ENCODE measurements around the gene FAM187B.
"Not testable (repeated sequence)": the region's sequence is repeated elsewhere in the genome, so short reads cannot be mapped to it uniquely, and the experiment has no call there.

Gene FAM187B

GRCh38 chr19:35213663-35214632 is 14.6 kb downstream of the FAM187B start:
- peak; percentile 41 to 75 for DNase-seq (ENCODE audit: extremely low read depth in 1 of 2, low read depth in 1 of 2)

GRCh38 chr19:35212241-35212640 is 16.3 kb downstream of the FAM187B start:
- no peak for DNase-seq (ENCODE audit: extremely low read depth in 1 of 2, low read depth in 1 of 2)

GRCh38 chr19:35211545-35212230 is 16.9 kb downstream of the FAM187B start:
- DNase-seq (ENCODE audit: extremely low read depth in 1 of 2, low read depth in 1 of 2) = peak; percentile 38 to 47

- DNase-seq (ENCODE audit: extremely low read depth in 1 of 2, low read depth in 1 of 2) = no peak
Observed at GRCh38 chr19:35209646-35210045, 18.9 kb downstream of the FAM187B start.

GRCh38 chr19:35208121-35208520 is 20.4 kb downstream of the FAM187B start:
- no peak for DNase-seq (ENCODE audit: extremely low read depth in 1 of 2, low read depth in 1 of 2)

- no peak for DNase-seq (ENCODE audit: extremely low read depth in 1 of 2, low read depth in 1 of 2)
Observed at GRCh38 chr19:35207391-35207871, 21.1 kb downstream of the FAM187B start.

GRCh38 chr19:35206855-35207254 is 21.7 kb downstream of the FAM187B start:
- DNase-seq (ENCODE audit: extremely low read depth in 1 of 2, low read depth in 1 of 2) = no peak

GRCh38 chr19:35206379-35206778 is 22.2 kb downstream of the FAM187B start:
- DNase-seq (ENCODE audit: extremely low read depth in 1 of 2, low read depth in 1 of 2) = no peak

- no peak for DNase-seq (ENCODE audit: extremely low read depth in 1 of 2, low read depth in 1 of 2)
Observed at GRCh38 chr19:35205733-35206323, 22.7 kb downstream of the FAM187B start.

GRCh38 chr19:35204799-35205732 is 23.5 kb downstream of the FAM187B start:
- DNase-seq (ENCODE audit: extremely low read depth in 1 of 2, low read depth in 1 of 2) = no peak

- no peak for DNase-seq (ENCODE audit: extremely low read depth in 1 of 2, low read depth in 1 of 2)
Observed at GRCh38 chr19:35202722-35203688, 25.5 kb downstream of the FAM187B start.

GRCh38 chr19:35199481-35199880 is 29.1 kb downstream of the FAM187B start:
- no peak for DNase-seq (ENCODE audit: extremely low read depth in 1 of 2, low read depth in 1 of 2)

- not testable (repeated sequence) for DNase-seq (ENCODE audit: extremely low read depth in 1 of 2, low read depth in 1 of 2)
Observed at GRCh38 chr19:35196861-35197260, 31.7 kb downstream of the FAM187B start.

- DNase-seq (ENCODE audit: extremely low read depth in 1 of 2, low read depth in 1 of 2) = no peak
Observed at GRCh38 chr19:35195830-35196229, 32.7 kb downstream of the FAM187B start.

- no peak for DNase-seq (ENCODE audit: extremely low read depth in 1 of 2, low read depth in 1 of 2)
Observed at GRCh38 chr19:35194012-35194984, 34.2 kb downstream of the FAM187B start.

- DNase-seq (ENCODE audit: extremely low read depth in 1 of 2, low read depth in 1 of 2) = no peak
Observed at GRCh38 chr19:35184884-35185283, 43.7 kb downstream of the FAM187B start.

GRCh38 chr19:35184267-35184666 is 44.3 kb downstream of the FAM187B start:
- no peak for DNase-seq (ENCODE audit: extremely low read depth in 1 of 2, low read depth in 1 of 2)

- DNase-seq (ENCODE audit: extremely low read depth in 1 of 2, low read depth in 1 of 2) = no peak
Observed at GRCh38 chr19:35181387-35181786, 47.2 kb downstream of the FAM187B start.

Measured in stimulated activated CD8-positive, alpha-beta memory T cell treated with anti-CD3 and anti-CD28 coated beads, Interleukin-7, amount 100 ng/mL, for 48 hours (primary cell).